Sigmoid colon (tissue), 7 donors: Measurements from ENCODE around the gene FBXO38. TPM values are rescaled to one million over a fixed set of nuclear protein-coding genes. Genes with fewer than 3 reads are reported as not detected.

Experiments used
- DNase-seq: peaks from one replicate; pipeline ENCODE4 v3.0.0-alpha.2; 2019
- H3K27ac ChIP-seq, 4 donors: fragments of 200-600 bp; sonication (generic); one replicate each; pipeline ENCODE4 v1.5.1; 2016 to 2019; ENCODE audit warnings: mild to moderate bottlenecking in 1 of 4
- H3K27me3 ChIP-seq, 3 donors: fragments of 200-600 bp; sonication (generic); one replicate each; pipeline ENCODE4 v1.5.1; 2019; ENCODE audit warnings: mild to moderate bottlenecking in 1 of 3
- H3K36me3 ChIP-seq, 4 donors: fragments of 200-600 bp; sonication (generic); one replicate each; pipeline ENCODE4 v1.5.1; 2016 to 2019
- H3K4me1 ChIP-seq, 4 donors: fragments of 200-600 bp; sonication (generic); one replicate each; pipeline ENCODE4 v1.5.1; 2017 to 2019
- H3K4me3 ChIP-seq, 4 donors: fragments of 200-600 bp; sonication (generic); one replicate each; pipeline ENCODE4 v1.5.1; 2017 to 2019; ENCODE audit warnings: mild to moderate bottlenecking in 2 of 4, moderate library complexity in 1 of 4
- H3K9me3 ChIP-seq, 4 donors: fragments of 200-600 bp in 3 of 4; sonication (generic) in 3 of 4; one replicate each; pipeline versions ENCODE4 v1.5.1 to v1.6.1; 2013 to 2019
- CTCF ChIP-seq, 4 experiments: fragments of 450-650 bp in 3 of 4; fragments of 200-600 bp in 1 of 4; IDR thresholded peaks; one replicate each; pipeline ENCODE4 v1.5.1; 2016 to 2019; ENCODE audit warnings: antibody characterized with exemption in 4 of 4, mild to moderate bottlenecking in 3 of 4, moderate library complexity in 2 of 4
- EP300 ChIP-seq, 4 donors: sonication (generic); formaldehyde crosslinking; IDR thresholded peaks; one replicate each; pipeline ENCODE4 v1.6.1; 2017; ENCODE audit warnings: antibody characterized with exemption in 4 of 4
- POLR2A ChIP-seq, 2 donors: fragments of 450-650 bp; IDR thresholded peaks; one replicate each; pipeline ENCODE4 v1.6.1; 2016; ENCODE audit warnings: antibody characterized with exemption in 2 of 2, mild to moderate bottlenecking in 2 of 2, moderate library complexity in 2 of 2
- POLR2AphosphoS5 ChIP-seq, 4 donors: sonication (generic); formaldehyde crosslinking; IDR thresholded peaks; one replicate each; pipeline ENCODE4 v1.6.1; 2017; ENCODE audit warnings: antibody characterized with exemption in 4 of 4
- WGBS, 2 donors: extraction: QIAGEN DNeasy Blood & Tissue Kit; methylation state at CpG; one replicate each; pipeline ENCODE4 v1.1.7; 2013; 5-methylcytosine and 5-hydroxymethylcytosine counted together
- intact Hi-C: fragments of 100-400 bp; cut with DNase I; formaldehyde crosslinking; loops from one replicate; pipeline ENCODE4 v1.15.1; 2023
- polyA plus RNA-seq, 3 donors: library from polyadenylated mRNA; stranded (reverse); fragments of 200-250 nt; gene quantifications; one replicate each; pipeline ENCODE4 v1.2.3, GENCODE V29; 2013
- total RNA-seq, 4 donors: library from RNA; depleted of rRNA; stranded (reverse); fragments of >200 nt; gene quantifications; one replicate each; pipeline ENCODE4 v1.1.0, GENCODE V29; 2016
- donor health status: healthy with polysubstance abuse.
- donor health status: Bipolar disorder and iron deficiency.
- donor health status: healthy.

The FBXO38 gene
- total and polyA plus RNA-seq, 7 donors = 11.4 to 59.6 (median 46.0) TPM

- no peaks in the 10 kb centered on the region for H3K27me3 ChIP-seq
- H3K4me1 ChIP-seq = peaks cover 0 to 19% (median 9%) of the 10 kb centered on the region in 4 donors
- no peaks in the 10 kb centered on the region for H3K9me3 ChIP-seq
- no peak overlapping the region for H3K27ac ChIP-seq
- DNase-seq = no peak
- H3K4me3 ChIP-seq = no peak overlapping the region
- TF ChIP-seq POLR2AphosphoS5 (IDR thresholded peaks at IDR 0.05) = no peak
- no peak for TF ChIP-seq POLR2A (IDR thresholded peaks at IDR 0.05)
- no peak for TF ChIP-seq CTCF (IDR thresholded peaks at IDR 0.05)
- no peak for TF ChIP-seq EP300 (IDR thresholded peaks at IDR 0.05)
- intact Hi-C loops = no loop called here
- peaks cover 26 to 71% (median 35%) of the 10 kb centered on the region in 4 donors for H3K36me3 ChIP-seq
- 95 to 99% methylated on average over 1 of the region's 1 CpG for WGBS, 2 donors
Measured at GRCh38 chr5:148425808-148426207, 42.0 kb downstream of the FBXO38 start.

- no peak overlapping the region for H3K27ac ChIP-seq
- TF ChIP-seq POLR2A (IDR thresholded peaks at IDR 0.05) (no peak), EP300 (IDR thresholded peaks at IDR 0.05) (no peak), CTCF (IDR thresholded peaks at IDR 0.05) (no peak), POLR2AphosphoS5 (IDR thresholded peaks at IDR 0.05) (no peak)
- DNase-seq = no peak
- H3K9me3 ChIP-seq = no peaks in the 10 kb centered on the region
- H3K4me3 ChIP-seq = no peak overlapping the region
- peaks cover 0 to 19% (median 9%) of the 10 kb centered on the region in 4 donors for H3K4me1 ChIP-seq
- H3K27me3 ChIP-seq = no peaks in the 10 kb centered on the region
- peaks cover 26 to 71% (median 35%) of the 10 kb centered on the region in 4 donors for H3K36me3 ChIP-seq
- intact Hi-C loops = no loop called here
Measured at GRCh38 chr5:148426514-148426913, 42.8 kb downstream of the FBXO38 start.

- WGBS, 2 donors = 89% methylated on average over 14 of the region's 14 CpGs
- H3K36me3 ChIP-seq = peaks cover 26 to 65% (median 34%) of the 10 kb centered on the region in 4 donors
- intact Hi-C loops = no loop called here
Measured at GRCh38 chr5:148427370-148428042, 43.7 kb downstream of the FBXO38 start.

GRCh38 chr5:148428848-148429247 lies 45.1 kb downstream of the FBXO38 start:
- no peak for DNase-seq
- TF ChIP-seq POLR2AphosphoS5 (IDR thresholded peaks at IDR 0.05) (no peak), POLR2A (IDR thresholded peaks at IDR 0.05) (no peak)
- 76 to 90% methylated on average over 2 of the region's 2 CpGs for WGBS, 2 donors
- no peak overlapping the region for H3K4me3 ChIP-seq
- H3K9me3 ChIP-seq = no peaks in the 10 kb centered on the region
- no peak overlapping the region for H3K27ac ChIP-seq
- intact Hi-C loops = no loop called here
- peaks cover 24 to 59% (median 31%) of the 10 kb centered on the region in 4 donors for H3K36me3 ChIP-seq
- no peaks in the 10 kb centered on the region for H3K27me3 ChIP-seq
- H3K4me1 ChIP-seq = peaks cover 0 to 14% (median 6%) of the 10 kb centered on the region in 4 donors

More at GRCh38 chr5:148427370-148428042, 43.7 kb downstream of the FBXO38 start:
- DNase-seq = no peak
- no peak overlapping the region for H3K4me3 ChIP-seq
- H3K27ac ChIP-seq = no peak overlapping the region
- H3K9me3 ChIP-seq = no peaks in the 10 kb centered on the region
- no peaks in the 10 kb centered on the region for H3K27me3 ChIP-seq
- H3K4me1 ChIP-seq = peaks cover 0 to 19% (median 9%) of the 10 kb centered on the region in 4 donors
- TF ChIP-seq POLR2AphosphoS5 (IDR thresholded peaks at IDR 0.05) (no peak), EP300 (IDR thresholded peaks at IDR 0.05) (no peak), POLR2A (IDR thresholded peaks at IDR 0.05) (no peak), CTCF (IDR thresholded peaks at IDR 0.05) (no peak)

GRCh38 chr5:148433826-148434225 lies 50.1 kb downstream of the FBXO38 start:
- Histone ChIP-seq H3K4me1 (peaks cover 0 to 3% (median under 1%) of the 10 kb centered on the region in 4 donors), H3K27me3 (no peaks in the 10 kb centered on the region), H3K9me3 (no peaks in the 10 kb centered on the region), H3K27ac (no peak overlapping the region), H3K4me3 (no peak overlapping the region), H3K36me3 (peaks cover 0 to 62% (median 18%) of the 10 kb centered on the region in 4 donors)
- intact Hi-C loops = no loop called here
- TF ChIP-seq EP300 (IDR thresholded peaks at IDR 0.05) = no peak
- no peak for TF ChIP-seq POLR2AphosphoS5 (IDR thresholded peaks at IDR 0.05)
- TF ChIP-seq CTCF (IDR thresholded peaks at IDR 0.05) = no peak
- no peak for TF ChIP-seq POLR2A (IDR thresholded peaks at IDR 0.05)
- 95 to 99% methylated on average over 3 of the region's 3 CpGs for WGBS, 2 donors
- DNase-seq = no peak
